IPS-18a (cell line): ENCODE data around the gene NOTUM.

Source experiments
- H3K27ac ChIP-seq: one replicate; pipeline ENCODE4 v1.5.1; 2013; ENCODE audit warnings: low read length
- H3K27me3 ChIP-seq: one replicate; pipeline ENCODE4 v1.6.1; 2013; ENCODE audit warnings: mild to moderate bottlenecking, low read length; ENCODE audit not compliant: control insufficient read depth, insufficient read depth
- H3K36me3 ChIP-seq: one replicate; pipeline ENCODE4 v1.6.1; 2013; ENCODE audit warnings: low read depth, low read length; ENCODE audit not compliant: control insufficient read depth
- H3K4me1 ChIP-seq: one replicate; pipeline ENCODE4 v1.6.1; 2013; ENCODE audit warnings: low read depth, low read length; ENCODE audit not compliant: control insufficient read depth
- H3K4me3 ChIP-seq: one replicate; pipeline ENCODE4 v1.5.1; 2013; ENCODE audit warnings: low read length
- H3K9ac ChIP-seq: one replicate; pipeline ENCODE4 v1.6.1; 2013; ENCODE audit warnings: mild to moderate bottlenecking, low read length, moderate library complexity
- H3K9me3 ChIP-seq: one replicate; pipeline ENCODE4 v1.6.1; 2013; ENCODE audit warnings: low read depth, low read length; ENCODE audit not compliant: control insufficient read depth

The NOTUM gene

DNA sequence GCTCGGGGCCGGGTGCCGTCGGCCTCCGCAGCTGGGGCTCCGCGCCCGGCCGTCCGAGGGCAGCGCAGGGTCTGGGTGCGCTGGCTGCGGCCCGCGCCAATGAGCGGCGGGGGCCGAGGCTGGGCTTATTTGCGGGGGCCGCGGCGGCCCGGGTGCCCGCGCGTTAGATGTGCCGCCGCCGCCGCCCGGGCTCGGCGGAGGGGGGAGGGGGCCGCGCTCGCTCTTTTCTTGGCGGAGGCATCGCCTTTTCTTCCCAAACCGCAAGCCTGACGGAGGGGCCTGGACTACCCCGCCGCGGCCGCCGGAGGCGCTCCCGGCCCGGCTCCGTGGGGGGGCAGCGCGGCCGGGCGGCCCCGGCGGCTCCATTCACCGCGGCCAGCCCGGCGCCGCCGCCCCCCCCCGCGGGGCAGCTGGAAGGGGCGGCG lies at the start of gene NOTUM:
Gene NOTUM (minus strand): TSS at position 101 of the 425 bp plus-strand sequence. CDS start 278 bp downstream, outside the sequence.
- H3K4me3 ChIP-seq, result no peak within 1 kb of the TSS
- H3K9ac ChIP-seq, result no peak within 1 kb of the TSS
- no peaks in the 10 kb centered on the region for H3K4me1 ChIP-seq
- H3K36me3 ChIP-seq, result no peaks in the 10 kb centered on the region
- H3K27me3 ChIP-seq, result peaks cover 92% of the 10 kb centered on the region
- H3K27ac ChIP-seq, result no peak within 1 kb of the TSS
- H3K9me3 ChIP-seq, result no peaks in the 10 kb centered on the region

DNA sequence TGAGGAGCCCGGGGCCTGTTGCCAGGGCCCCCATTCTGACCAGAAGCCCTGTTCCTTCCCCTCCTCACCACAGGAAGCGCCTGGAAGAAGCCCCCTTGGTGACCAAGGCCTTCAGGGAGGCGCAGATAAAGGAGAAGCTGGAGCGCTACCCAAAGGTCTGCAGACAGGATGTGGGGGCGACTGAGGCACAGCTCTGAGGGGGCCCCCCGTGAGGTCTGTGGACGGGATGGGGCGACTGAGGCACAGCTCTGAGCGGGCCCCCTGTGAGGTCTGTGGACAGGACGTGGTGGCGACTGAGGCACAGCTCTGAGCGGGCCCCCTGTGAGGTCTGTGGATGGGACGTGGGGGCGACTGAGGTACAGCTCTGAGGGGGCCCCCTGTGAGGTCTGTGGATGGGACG lies 48.4 kb upstream of the NOTUM start:
- no peak overlapping the region for H3K9ac ChIP-seq
- no peaks in the 10 kb centered on the region for H3K36me3 ChIP-seq
- no peaks in the 10 kb centered on the region for H3K9me3 ChIP-seq
- H3K4me1 ChIP-seq, result no peaks in the 10 kb centered on the region
- H3K27me3 ChIP-seq, result no peaks in the 10 kb centered on the region
- no peak overlapping the region for H3K4me3 ChIP-seq
- H3K27ac ChIP-seq, result no peak overlapping the region

DNA sequence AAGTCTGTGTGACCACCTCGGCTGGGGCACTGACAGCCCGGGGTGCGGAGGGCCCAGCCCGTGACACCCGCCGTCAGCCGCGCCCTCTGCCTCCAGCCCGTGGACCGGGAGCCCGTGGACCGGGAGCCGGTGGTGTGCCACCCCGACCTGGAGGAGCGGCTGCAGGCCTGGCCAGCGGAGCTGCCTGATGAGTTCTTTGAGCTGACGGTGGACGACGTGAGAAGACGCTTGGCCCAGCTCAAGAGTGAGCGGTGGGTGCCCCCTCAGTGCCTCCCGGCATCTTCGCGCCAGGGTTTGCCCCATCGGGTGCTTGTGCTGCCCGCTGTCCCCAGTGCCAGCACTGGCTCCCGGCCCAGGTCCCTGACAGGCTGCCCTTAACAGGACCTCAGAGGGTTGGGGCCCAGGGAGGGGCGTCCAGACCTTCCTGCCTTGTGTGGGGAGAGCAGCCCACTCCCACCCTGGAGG lies 48.0 kb upstream of the NOTUM start:
- H3K4me3 ChIP-seq, result no peak overlapping the region
- no peak overlapping the region for H3K9ac ChIP-seq
- H3K27me3 ChIP-seq, result no peaks in the 10 kb centered on the region
- no peaks in the 10 kb centered on the region for H3K36me3 ChIP-seq
- no peaks in the 10 kb centered on the region for H3K4me1 ChIP-seq
- no peak overlapping the region for H3K27ac ChIP-seq
- H3K9me3 ChIP-seq, result no peaks in the 10 kb centered on the region

- Histone ChIP-seq H3K9me3 (no peaks in the 10 kb centered on the region), H3K4me1 (no peaks in the 10 kb centered on the region), H3K4me3 (no peak overlapping the region), H3K27ac (no peak overlapping the region), H3K36me3 (no peaks in the 10 kb centered on the region), H3K27me3 (no peaks in the 10 kb centered on the region), H3K9ac (no peak overlapping the region)
Measured at GRCh38 chr17:82008258-82008940, 47.4 kb upstream of the NOTUM start.

- H3K9ac ChIP-seq, result no peak overlapping the region
Measured at GRCh38 chr17:82007495-82008257, 46.7 kb upstream of the NOTUM start.

GRCh38 chr17:82007228-82007494 lies 46.2 kb upstream of the NOTUM start:
- no peaks in the 10 kb centered on the region for H3K36me3 ChIP-seq
- no peak overlapping the region for H3K27ac ChIP-seq
- no peak overlapping the region for H3K4me3 ChIP-seq
- H3K9ac ChIP-seq, result no peak overlapping the region
- H3K9me3 ChIP-seq, result no peaks in the 10 kb centered on the region
- H3K27me3 ChIP-seq, result no peaks in the 10 kb centered on the region
- no peaks in the 10 kb centered on the region for H3K4me1 ChIP-seq

More at GRCh38 chr17:82007495-82008257, 46.7 kb upstream of the NOTUM start:
- Histone ChIP-seq H3K27me3 (no peaks in the 10 kb centered on the region), H3K27ac (no peak overlapping the region), H3K4me3 (no peak overlapping the region), H3K9me3 (no peaks in the 10 kb centered on the region), H3K4me1 (no peaks in the 10 kb centered on the region), H3K36me3 (no peaks in the 10 kb centered on the region)

- Histone ChIP-seq H3K4me3 (no peak overlapping the region), H3K4me1 (no peaks in the 10 kb centered on the region), H3K9ac (no peak overlapping the region), H3K9me3 (no peaks in the 10 kb centered on the region), H3K27ac (no peak overlapping the region), H3K27me3 (no peaks in the 10 kb centered on the region), H3K36me3 (no peaks in the 10 kb centered on the region)
Measured at GRCh38 chr17:82006468-82007227, 45.7 kb upstream of the NOTUM start.

- Histone ChIP-seq H3K9ac (no peak overlapping the region), H3K27ac (no peak overlapping the region), H3K27me3 (no peaks in the 10 kb centered on the region), H3K4me3 (no peak overlapping the region), H3K9me3 (no peaks in the 10 kb centered on the region), H3K4me1 (no peaks in the 10 kb centered on the region), H3K36me3 (no peaks in the 10 kb centered on the region)
Measured at GRCh38 chr17:82005701-82006348, 44.8 kb upstream of the NOTUM start.

DNA sequence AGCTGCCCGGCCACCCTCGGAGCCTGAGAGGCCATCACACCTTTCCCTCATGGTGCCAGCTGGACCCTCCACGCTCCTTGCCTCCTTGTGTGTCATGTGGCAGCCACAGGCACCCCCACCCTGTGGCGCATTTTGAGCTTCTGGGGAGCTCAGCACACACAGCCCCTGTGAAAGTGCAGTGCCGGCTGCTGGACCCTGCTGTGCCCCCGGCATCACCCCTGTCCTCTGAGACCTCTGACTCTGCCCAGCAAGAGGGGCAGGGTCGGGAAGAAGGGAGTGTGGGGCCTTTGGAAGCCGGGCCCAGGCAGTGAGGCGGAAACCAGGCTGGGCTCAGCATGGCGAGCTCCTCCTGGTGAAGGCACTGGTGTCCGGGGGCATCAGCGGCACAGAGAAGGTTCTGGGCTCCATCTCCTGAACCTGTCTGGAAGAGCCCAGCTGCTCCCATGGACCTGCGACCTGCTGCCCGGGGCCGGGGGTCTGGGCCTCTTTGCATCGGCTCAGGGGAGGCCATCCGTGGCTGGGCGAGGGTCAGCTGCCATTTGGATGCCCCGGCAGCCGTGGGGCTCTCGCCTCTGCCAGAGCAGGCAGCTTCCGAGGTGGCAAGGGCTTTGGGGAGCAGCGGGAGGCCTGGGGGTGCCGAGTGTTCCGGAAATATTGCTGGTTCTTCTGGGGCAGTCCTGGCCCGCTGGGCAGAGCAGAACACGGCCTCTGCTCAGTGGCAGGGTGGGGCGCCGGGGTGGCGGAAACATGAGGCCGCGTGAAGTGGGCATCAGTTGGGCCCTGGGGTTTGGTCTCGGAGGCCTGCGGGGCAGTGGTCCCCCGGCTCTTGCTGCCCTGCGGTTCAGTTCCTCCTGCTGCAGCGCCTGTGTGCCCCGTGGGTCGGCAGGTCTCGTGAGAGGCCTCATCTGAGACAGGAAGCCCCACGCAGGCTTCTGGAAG lies 43.8 kb upstream of the NOTUM start:
- H3K9ac ChIP-seq, result no peak overlapping the region
- no peaks in the 10 kb centered on the region for H3K36me3 ChIP-seq
- no peaks in the 10 kb centered on the region for H3K27me3 ChIP-seq
- H3K4me1 ChIP-seq, result no peaks in the 10 kb centered on the region
- H3K9me3 ChIP-seq, result no peaks in the 10 kb centered on the region
- H3K4me3 ChIP-seq, result no peak overlapping the region
- no peak overlapping the region for H3K27ac ChIP-seq

DNA sequence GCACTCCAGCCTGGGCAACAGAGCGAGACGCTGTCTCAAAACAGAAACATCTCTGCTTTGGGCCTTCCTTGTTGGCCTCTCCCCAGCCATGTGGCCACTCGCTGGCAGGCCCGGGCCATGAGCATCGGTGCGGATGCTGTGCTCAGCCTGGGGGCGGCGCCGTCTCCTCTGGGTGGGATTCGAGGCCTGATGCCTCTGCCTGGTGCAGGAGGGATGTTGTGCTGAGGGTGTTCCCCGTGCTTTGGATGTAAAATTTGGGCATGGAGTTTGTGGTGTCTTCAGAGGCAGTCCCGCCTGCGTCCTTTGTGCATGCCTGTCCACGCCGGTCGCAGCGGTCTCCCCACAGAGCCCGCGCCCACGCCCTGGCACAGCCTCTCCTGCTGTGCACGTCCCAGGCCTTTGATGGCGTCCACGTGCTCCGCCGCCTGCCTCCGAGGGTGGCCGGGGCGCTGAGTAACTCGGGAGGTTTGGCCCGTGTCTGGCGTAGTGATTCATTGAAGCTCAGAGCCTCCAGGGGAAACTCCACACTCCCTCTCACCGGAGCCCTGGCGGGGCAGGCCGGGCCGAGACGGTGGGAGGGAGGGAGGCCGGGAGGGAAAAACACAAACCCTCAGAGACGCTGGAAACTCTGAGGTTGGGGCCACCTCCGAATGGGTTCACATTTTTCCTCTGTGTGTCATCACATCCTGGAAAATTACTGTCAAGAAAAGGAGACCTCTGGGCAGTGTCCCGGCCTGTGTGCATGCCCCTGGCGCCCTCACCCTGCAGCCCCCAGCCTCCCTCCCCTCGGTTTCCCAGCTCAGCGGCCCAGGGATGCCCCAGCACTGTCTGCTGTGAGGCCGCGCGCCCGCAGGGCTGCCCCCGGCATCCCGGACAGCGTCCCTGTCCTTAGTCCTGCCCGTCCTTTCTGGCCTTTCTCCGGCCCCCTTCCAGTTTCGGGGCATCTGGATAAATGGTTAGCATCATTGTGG lies 42.7 kb upstream of the NOTUM start:
- H3K4me1 ChIP-seq, result no peaks in the 10 kb centered on the region
- no peak overlapping the region for H3K4me3 ChIP-seq
- H3K36me3 ChIP-seq, result no peaks in the 10 kb centered on the region
- H3K9ac ChIP-seq, result no peak overlapping the region
- no peak overlapping the region for H3K27ac ChIP-seq
- no peaks in the 10 kb centered on the region for H3K27me3 ChIP-seq
- no peaks in the 10 kb centered on the region for H3K9me3 ChIP-seq
